HL-60/S4 treated with retinoic acid at 250 ng/mL for 4 days and 3 days (cell line): Measurements from ENCODE around the gene PROB1.
"Not testable (repeated sequence)": the region's sequence is repeated elsewhere in the genome, so short reads cannot be mapped to it uniquely, and the experiment has no call there.

Source experiments
- in situ Hi-C: fragments of 300-500 bp; cut with MboI; formaldehyde crosslinking; loops from 2 replicates; pipeline ENCODE4 v1.7.0; 2022; ENCODE audit warnings: low sequenced_read_pairs

PROB1 gene

GRCh38 chr5:139347863-139348262, 47.0 kb downstream of the PROB1 start:
- in situ Hi-C loops = not testable (repeated sequence)

GRCh38 chr5:139345442-139345841, 49.5 kb downstream of the PROB1 start:
- in situ Hi-C loops = not testable (repeated sequence)

- in situ Hi-C loops = no loop called here
Observed at GRCh38 chr5:139344177-139344576, 50.7 kb downstream of the PROB1 start.

- in situ Hi-C loops = no loop called here
Observed at GRCh38 chr5:139343476-139343875, 51.4 kb downstream of the PROB1 start.

- in situ Hi-C loops = no loop called here
Observed at GRCh38 chr5:139342423-139342723, 52.5 kb downstream of the PROB1 start.

- in situ Hi-C loops = no loop called here
Observed at GRCh38 chr5:139341689-139342422, 53.0 kb downstream of the PROB1 start, which contains the start of gene PAIP2. Gene PAIP2 (plus strand): TSS chr5:139341854. CDS start chr5:139363785, 21,931 bp downstream.

GRCh38 chr5:139341187-139341688, 53.7 kb downstream of the PROB1 start:
- in situ Hi-C loops = no loop called here
